HUES48 (cell line): ENCODE results near the gene USHBP1.
A peak's percentile ranks its signal among the peaks of the same experiment; 100 is the strongest.
"Not testable (repeated sequence)": the region's sequence is repeated elsewhere in the genome, so short reads cannot be mapped to it uniquely, and the experiment has no call there.

Source experiments
- H3K27ac ChIP-seq: one replicate; pipeline ENCODE4 v1.7.0; 2013; ENCODE audit warnings: low read depth, low read length, inconsistent platforms
- H3K27me3 ChIP-seq: 2 replicates; pipeline ENCODE4 v1.6.1; 2013; ENCODE audit warnings: mild to moderate bottlenecking, low read length; ENCODE audit not compliant: control insufficient read depth, insufficient read depth
- H3K36me3 ChIP-seq: 2 replicates; pipeline ENCODE4 v1.6.1; 2013; ENCODE audit warnings: low read length; ENCODE audit not compliant: control insufficient read depth, insufficient read depth
- H3K4me1 ChIP-seq: 2 replicates; pipeline ENCODE4 v1.6.1; 2013; ENCODE audit warnings: mild to moderate bottlenecking, low read length; ENCODE audit not compliant: control insufficient read depth, insufficient read depth
- H3K4me3 ChIP-seq: 2 replicates; pipeline ENCODE4 v1.5.1; 2013; ENCODE audit warnings: mild to moderate bottlenecking, low read depth, low read length
- H3K9ac ChIP-seq: 2 replicates; pipeline ENCODE4 v1.6.1; 2013; ENCODE audit warnings: mild to moderate bottlenecking, low read depth, low read length, moderate library complexity
- H3K9me3 ChIP-seq: 2 replicates; pipeline ENCODE4 v1.6.1; 2013; ENCODE audit warnings: low read length; ENCODE audit not compliant: control insufficient read depth, insufficient read depth

Gene USHBP1

GRCh38 chr19:17305216-17305516 is 40.6 kb upstream of the USHBP1 start:
- Histone ChIP-seq H3K9ac (no peak overlapping the region), H3K4me3 (peak overlapping the region; percentile 6; the same call in 1 of the 2 replicates), H3K9me3 (no peaks in the 10 kb centered on the region), H3K27me3 (no peaks in the 10 kb centered on the region), H3K27ac (peak overlapping the region; percentile 56), H3K36me3 (peaks cover 9% of the 10 kb centered on the region; the same call in 1 of the 2 replicates), H3K4me1 (peaks cover 20% of the 10 kb centered on the region)

GRCh38 chr19:17304386-17305215 is 40.1 kb upstream of the USHBP1 start:
- H3K36me3 ChIP-seq: peaks cover 9% of the 10 kb centered on the region; the same call in 1 of the 2 replicates
- no peaks in the 10 kb centered on the region for H3K27me3 ChIP-seq
- H3K9me3 ChIP-seq: no peaks in the 10 kb centered on the region
- peak overlapping the region; percentile 6; the same call in 1 of the 2 replicates for H3K4me3 ChIP-seq
- peaks cover 20% of the 10 kb centered on the region for H3K4me1 ChIP-seq
- H3K9ac ChIP-seq: no peak overlapping the region
- no peak overlapping the region for H3K27ac ChIP-seq

- Histone ChIP-seq H3K4me3 (no peak overlapping the region), H3K4me1 (peaks cover 20% of the 10 kb centered on the region), H3K36me3 (peaks cover 11% of the 10 kb centered on the region; the same call in 1 of the 2 replicates)
Observed at GRCh38 chr19:17303940-17304267, 39.4 kb upstream of the USHBP1 start.

GRCh38 chr19:17303167-17303939 is 38.8 kb upstream of the USHBP1 start, which contains the start of gene ABHD8:
Gene ABHD8 (minus strand): TSS chr19:17303425. CDS start chr19:17301616, 1,809 bp downstream.
- peaks cover 14% of the 10 kb centered on the region for H3K36me3 ChIP-seq
- no peak within 1 kb of the TSS; the same call in 1 of the 2 replicates for H3K9ac ChIP-seq
- H3K27ac ChIP-seq: peak within 1 kb of the TSS; percentile 74
- H3K4me3 ChIP-seq: peak within 1 kb of the TSS; percentile 65
- peaks cover 1% of the 10 kb centered on the region; the same call in 1 of the 2 replicates for H3K9me3 ChIP-seq
- peaks cover 20% of the 10 kb centered on the region for H3K4me1 ChIP-seq
- H3K27me3 ChIP-seq: no peaks in the 10 kb centered on the region

More at GRCh38 chr19:17303940-17304267, 39.4 kb upstream of the USHBP1 start:
- Histone ChIP-seq H3K27ac (no peak overlapping the region), H3K9me3 (no peaks in the 10 kb centered on the region), H3K9ac (no peak overlapping the region), H3K27me3 (no peaks in the 10 kb centered on the region)

- Histone ChIP-seq H3K27me3 (no peaks in the 10 kb centered on the region), H3K4me1 (peaks cover 20% of the 10 kb centered on the region), H3K36me3 (peaks cover 19% of the 10 kb centered on the region), H3K4me3 (peak overlapping the region; percentile 65), H3K9me3 (peaks cover 5% of the 10 kb centered on the region; the same call in 1 of the 2 replicates), H3K9ac (no peak overlapping the region; the same call in 1 of the 2 replicates), H3K27ac (peak overlapping the region; percentile 74)
Observed at GRCh38 chr19:17302391-17303166, 38.0 kb upstream of the USHBP1 start.

- Histone ChIP-seq H3K4me1 (peaks cover 20% of the 10 kb centered on the region), H3K9ac (no peak overlapping the region), H3K27me3 (no peaks in the 10 kb centered on the region), H3K27ac (no peak overlapping the region), H3K36me3 (peaks cover 29% of the 10 kb centered on the region), H3K4me3 (no peak overlapping the region), H3K9me3 (peaks cover 5% of the 10 kb centered on the region; the same call in 1 of the 2 replicates)
Observed at GRCh38 chr19:17300992-17301619, 36.6 kb upstream of the USHBP1 start.

- no peaks in the 10 kb centered on the region for H3K27me3 ChIP-seq
- no peak overlapping the region for H3K9ac ChIP-seq
- peaks cover 5% of the 10 kb centered on the region; the same call in 1 of the 2 replicates for H3K9me3 ChIP-seq
- H3K36me3 ChIP-seq: peaks cover 32% of the 10 kb centered on the region
- no peak overlapping the region for H3K4me3 ChIP-seq
- H3K4me1 ChIP-seq: peaks cover 5% of the 10 kb centered on the region
- H3K27ac ChIP-seq: no peak overlapping the region
Observed at GRCh38 chr19:17296976-17297375, 32.4 kb upstream of the USHBP1 start.

GRCh38 chr19:17296273-17296672 is 31.7 kb upstream of the USHBP1 start:
- Histone ChIP-seq H3K9ac (no peak overlapping the region), H3K9me3 (peaks cover 5% of the 10 kb centered on the region; the same call in 1 of the 2 replicates), H3K27ac (no peak overlapping the region), H3K4me3 (no peak overlapping the region), H3K36me3 (peaks cover 28% of the 10 kb centered on the region), H3K4me1 (peaks cover 3% of the 10 kb centered on the region; the same call in 1 of the 2 replicates), H3K27me3 (no peaks in the 10 kb centered on the region)

GRCh38 chr19:17295551-17295950 is 31.0 kb upstream of the USHBP1 start:
- not testable (repeated sequence) for H3K4me3 ChIP-seq, H3K4me1 ChIP-seq, H3K9ac ChIP-seq, H3K27ac ChIP-seq, H3K27me3 ChIP-seq, H3K9me3 ChIP-seq
- H3K36me3 ChIP-seq: peaks cover 23% of the 10 kb centered on the region
